ENCODE results near the gene CACNA1D.

The CACNA1D gene

DNA sequence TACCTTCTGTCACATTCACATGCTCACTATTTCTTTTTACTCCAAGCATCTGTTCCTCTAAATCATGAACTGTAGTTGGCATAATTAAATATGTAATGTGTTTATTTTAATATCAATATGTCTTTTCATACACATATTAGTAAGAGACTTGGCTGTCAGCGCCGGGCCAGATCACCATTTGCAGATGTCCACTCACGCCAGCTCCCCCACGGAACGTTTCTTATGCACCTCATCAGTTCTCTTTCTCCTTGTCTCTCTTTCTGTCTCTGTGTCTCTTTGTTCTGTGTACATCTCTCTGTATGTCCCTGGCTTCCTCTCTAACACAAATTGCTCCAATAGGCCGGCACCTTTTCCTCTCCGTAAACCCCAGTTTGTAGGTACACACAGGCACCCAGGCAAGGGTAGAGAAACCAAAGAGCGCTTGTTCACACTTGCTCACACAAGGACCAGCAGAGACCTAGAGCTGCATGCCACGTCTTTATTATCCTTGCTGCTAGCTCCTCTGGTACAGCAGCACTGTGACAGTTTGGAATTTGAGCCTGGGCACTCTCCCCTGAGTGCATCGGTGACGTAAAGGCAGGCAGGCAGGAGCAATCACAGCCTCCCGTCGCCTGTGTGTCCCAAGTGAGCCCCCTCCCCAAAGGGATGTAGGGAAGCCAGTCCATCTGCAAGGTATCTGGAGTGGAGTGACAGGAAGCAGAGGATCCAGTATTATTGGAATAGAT lies 40.4 kb downstream of the CACNA1D start:
- no peak overlapping the region for H3K27ac Mint-ChIP-seq
- H3K9me3 Mint-ChIP-seq, result no peaks in the 10 kb centered on the region
- no peaks in the 10 kb centered on the region for H3K4me1 Mint-ChIP-seq
- ATAC-seq (no peak), DNase-seq (ENCODE audit: low spot score in 2 of 2) (no peak)
- H3K36me3 Mint-ChIP-seq, result no peaks in the 10 kb centered on the region
- no peak overlapping the region for H3K4me3 Mint-ChIP-seq

- no peak for ATAC-seq
- Mint-ChIP-seq H3K36me3 (no peaks in the 10 kb centered on the region), H3K9me3 (no peaks in the 10 kb centered on the region), H3K4me1 (no peaks in the 10 kb centered on the region), H3K27ac (no peak overlapping the region), H3K4me3 (no peak overlapping the region)
- DNase-seq (ENCODE audit: low spot score in 2 of 2), result no peak
Observed at GRCh38 chr3:53536282-53536681, 41.9 kb downstream of the CACNA1D start.

GRCh38 chr3:53544357-53544756 lies 49.9 kb downstream of the CACNA1D start:
- ATAC-seq, result no peak
- Mint-ChIP-seq H3K9me3 (no peaks in the 10 kb centered on the region), H3K4me3 (no peak overlapping the region), H3K27ac (no peak overlapping the region), H3K36me3 (no peaks in the 10 kb centered on the region), H3K4me1 (no peaks in the 10 kb centered on the region)
- DNase-seq (ENCODE audit: low spot score in 2 of 2), result no peak

DNA sequence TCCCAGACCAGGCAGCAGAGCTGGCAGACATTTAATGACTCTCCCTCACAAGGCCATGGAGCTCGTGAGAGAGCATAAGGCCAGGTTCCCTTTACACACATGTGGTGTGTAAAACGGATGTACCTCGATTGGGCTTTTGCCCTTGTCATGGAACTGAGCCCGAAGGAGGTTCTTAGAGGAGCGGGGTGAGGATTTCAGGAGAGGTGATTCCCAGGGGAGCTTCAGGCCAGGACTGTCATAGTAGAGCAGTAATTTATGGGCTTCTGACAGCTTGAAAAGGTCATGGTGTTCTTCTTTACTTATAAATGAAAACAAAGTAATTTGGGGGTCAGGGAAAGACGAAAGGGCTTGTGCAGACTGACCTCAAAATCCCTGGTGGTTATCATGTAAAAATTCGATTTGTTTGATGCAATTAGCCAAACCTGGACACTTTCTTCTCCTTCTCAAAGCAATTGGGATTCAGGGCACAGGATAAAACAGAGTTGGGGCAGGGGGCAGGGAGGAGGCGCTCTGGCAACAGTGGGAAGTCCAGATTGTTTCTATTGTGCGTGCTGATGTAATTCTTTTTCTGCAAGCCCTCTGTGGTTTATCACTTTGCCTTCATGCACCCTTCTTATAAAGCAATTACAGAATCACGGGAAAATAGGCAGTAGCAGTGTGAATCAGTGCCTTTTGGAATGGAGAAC lies 51.0 kb downstream of the CACNA1D start:
- Mint-ChIP-seq H3K4me1 (peaks cover 5% of the 10 kb centered on the region), H3K9me3 (no peaks in the 10 kb centered on the region), H3K36me3 (no peaks in the 10 kb centered on the region), H3K27ac (no peak overlapping the region), H3K4me3 (no peak overlapping the region)
- no peak for ATAC-seq
- DNase-seq (ENCODE audit: low spot score in 2 of 2), result no peak

GRCh38 chr3:53545996-53546359 lies 51.6 kb downstream of the CACNA1D start:
- DNase-seq (ENCODE audit: low spot score in 2 of 2) (no peak), ATAC-seq (no peak)
- H3K9me3 Mint-ChIP-seq, result no peaks in the 10 kb centered on the region
- no peak overlapping the region for H3K4me3 Mint-ChIP-seq
- H3K36me3 Mint-ChIP-seq, result no peaks in the 10 kb centered on the region
- no peak overlapping the region for H3K27ac Mint-ChIP-seq
- H3K4me1 Mint-ChIP-seq, result peaks cover 6% of the 10 kb centered on the region

DNA sequence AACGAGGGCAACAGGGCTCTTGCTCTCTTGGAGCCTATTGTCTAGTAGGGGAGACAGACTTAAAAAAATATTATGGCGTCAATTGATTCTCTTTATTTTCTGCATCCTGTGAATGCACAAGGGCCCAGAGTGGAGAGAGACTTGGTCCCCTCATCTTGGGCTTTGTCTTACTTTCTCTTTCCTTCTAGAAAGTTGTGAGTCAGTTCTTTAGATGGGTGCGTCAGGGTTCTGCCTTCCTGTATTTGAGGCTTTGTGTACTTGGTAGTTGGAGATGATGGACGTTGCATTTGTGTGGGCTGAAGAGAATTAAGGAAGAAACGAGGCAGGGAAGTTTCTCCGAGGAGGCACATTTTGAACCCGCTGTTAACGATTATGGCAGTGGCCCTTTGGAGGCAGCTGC lies 52.9 kb downstream of the CACNA1D start:
- ATAC-seq, result no peak
- Mint-ChIP-seq H3K9me3 (no peaks in the 10 kb centered on the region), H3K4me3 (no peak overlapping the region), H3K36me3 (no peaks in the 10 kb centered on the region), H3K27ac (no peak overlapping the region), H3K4me1 (peaks cover 12% of the 10 kb centered on the region)
- no peak for DNase-seq (ENCODE audit: low spot score in 2 of 2)

- Mint-ChIP-seq H3K27ac (no peak overlapping the region), H3K9me3 (peaks cover 2% of the 10 kb centered on the region), H3K4me3 (no peak overlapping the region), H3K4me1 (peaks cover 17% of the 10 kb centered on the region), H3K36me3 (no peaks in the 10 kb centered on the region)
- ATAC-seq (no peak), DNase-seq (ENCODE audit: low spot score in 2 of 2) (no peak)
Observed at GRCh38 chr3:53550005-53550620, 55.7 kb downstream of the CACNA1D start.

- Mint-ChIP-seq H3K36me3 (no peaks in the 10 kb centered on the region), H3K9me3 (peaks cover 2% of the 10 kb centered on the region), H3K27ac (no peak overlapping the region), H3K4me1 (peaks cover 17% of the 10 kb centered on the region), H3K4me3 (no peak overlapping the region)
- peak; percentile 56 for ATAC-seq
- DNase-seq (ENCODE audit: low spot score in 2 of 2), result no peak
Observed at GRCh38 chr3:53551324-53551723, 56.9 kb downstream of the CACNA1D start.

GRCh38 chr3:53552730-53553129 lies 58.3 kb downstream of the CACNA1D start:
- H3K4me3 Mint-ChIP-seq, result no peak overlapping the region
- ATAC-seq (no peak), DNase-seq (ENCODE audit: low spot score in 2 of 2) (no peak)
- peaks cover 2% of the 10 kb centered on the region for H3K9me3 Mint-ChIP-seq
- peaks cover 17% of the 10 kb centered on the region for H3K4me1 Mint-ChIP-seq
- no peak overlapping the region for H3K27ac Mint-ChIP-seq
- no peaks in the 10 kb centered on the region for H3K36me3 Mint-ChIP-seq

DNA sequence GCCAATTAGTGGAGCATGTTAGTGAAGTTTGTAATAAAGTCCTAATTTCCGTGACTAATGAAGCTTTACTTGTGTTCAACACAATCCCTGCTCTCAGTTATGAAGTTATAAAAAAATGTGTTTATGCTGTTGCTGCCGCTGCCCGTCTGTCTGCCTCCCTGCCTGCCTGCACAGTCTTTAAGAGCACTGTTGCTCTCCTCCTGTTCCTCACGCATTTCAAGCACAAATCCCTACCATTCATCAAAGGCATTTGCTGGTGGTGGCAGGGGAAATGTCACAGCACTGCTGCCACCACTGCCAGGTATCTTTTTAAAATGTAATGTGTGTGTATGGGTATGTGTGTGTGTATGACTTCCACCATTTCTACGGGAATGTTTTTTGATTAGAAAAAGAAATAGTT lies 58.8 kb downstream of the CACNA1D start:
- no peak overlapping the region for H3K4me3 Mint-ChIP-seq
- ATAC-seq (no peak), DNase-seq (ENCODE audit: low spot score in 2 of 2) (no peak)
- H3K36me3 Mint-ChIP-seq, result no peaks in the 10 kb centered on the region
- peaks cover 17% of the 10 kb centered on the region for H3K4me1 Mint-ChIP-seq
- peaks cover 2% of the 10 kb centered on the region for H3K9me3 Mint-ChIP-seq
- H3K27ac Mint-ChIP-seq, result no peak overlapping the region

- Mint-ChIP-seq H3K9me3 (peaks cover 2% of the 10 kb centered on the region), H3K36me3 (no peaks in the 10 kb centered on the region), H3K27ac (peak overlapping the region; percentile 46), H3K4me1 (peaks cover 17% of the 10 kb centered on the region), H3K4me3 (no peak overlapping the region)
- DNase-seq (ENCODE audit: low spot score in 2 of 2), result no peak
- ATAC-seq, result peak; percentile 52
Observed at GRCh38 chr3:53554559-53555067, 60.2 kb downstream of the CACNA1D start.

DNA sequence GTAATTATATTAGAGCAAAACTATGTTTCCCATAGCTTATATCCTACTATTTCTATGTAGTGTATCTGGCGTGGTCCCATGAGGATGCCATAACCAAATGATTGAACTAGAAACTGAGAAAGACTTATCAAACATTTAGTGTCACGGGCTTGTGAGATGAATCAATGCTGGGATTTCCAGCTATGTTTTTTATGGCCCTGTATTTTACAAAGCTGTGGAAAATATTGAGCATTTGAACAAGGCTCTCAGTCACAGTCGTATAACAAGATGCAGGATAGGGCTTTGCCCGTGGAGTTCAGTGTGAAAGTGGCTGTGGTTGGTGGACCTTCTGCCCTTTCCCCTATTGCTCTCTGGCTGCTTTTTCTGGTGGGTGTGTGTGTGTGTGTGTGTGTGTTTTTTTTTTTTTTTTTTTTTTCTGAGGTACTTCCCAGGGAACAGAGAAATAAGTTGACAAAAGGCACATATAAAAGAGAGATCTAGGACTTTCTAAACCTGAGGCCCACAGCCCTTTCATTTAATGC lies 60.7 kb downstream of the CACNA1D start:
- peaks cover 2% of the 10 kb centered on the region for H3K9me3 Mint-ChIP-seq
- no peak for DNase-seq (ENCODE audit: low spot score in 2 of 2)
- H3K27ac Mint-ChIP-seq, result no peak overlapping the region
- peak; percentile 79 for ATAC-seq
- H3K4me1 Mint-ChIP-seq, result peaks cover 15% of the 10 kb centered on the region
- H3K4me3 Mint-ChIP-seq, result no peak overlapping the region
- no peaks in the 10 kb centered on the region for H3K36me3 Mint-ChIP-seq

GRCh38 chr3:53566461-53567145 lies 72.2 kb downstream of the CACNA1D start:
- no peak for ATAC-seq
- Mint-ChIP-seq H3K4me3 (no peak overlapping the region), H3K27ac (no peak overlapping the region), H3K9me3 (no peaks in the 10 kb centered on the region), H3K36me3 (no peaks in the 10 kb centered on the region), H3K4me1 (no peaks in the 10 kb centered on the region)
- DNase-seq (ENCODE audit: low spot score in 2 of 2), result no peak

- ATAC-seq (no peak), DNase-seq (ENCODE audit: low spot score in 2 of 2) (no peak)
- H3K9me3 Mint-ChIP-seq, result no peaks in the 10 kb centered on the region
- no peak overlapping the region for H3K4me3 Mint-ChIP-seq
- H3K27ac Mint-ChIP-seq, result no peak overlapping the region
- H3K36me3 Mint-ChIP-seq, result no peaks in the 10 kb centered on the region
- no peaks in the 10 kb centered on the region for H3K4me1 Mint-ChIP-seq
Observed at GRCh38 chr3:53570081-53570480, 75.7 kb downstream of the CACNA1D start.

- H3K9me3 Mint-ChIP-seq, result no peaks in the 10 kb centered on the region
- no peaks in the 10 kb centered on the region for H3K4me1 Mint-ChIP-seq
- H3K36me3 Mint-ChIP-seq, result no peaks in the 10 kb centered on the region
- DNase-seq (ENCODE audit: low spot score in 2 of 2) (no peak), ATAC-seq (no peak)
- H3K27ac Mint-ChIP-seq, result no peak overlapping the region
- H3K4me3 Mint-ChIP-seq, result no peak overlapping the region
Observed at GRCh38 chr3:53570709-53571108, 76.3 kb downstream of the CACNA1D start.
